DND-41 (cell line): ENCODE data around the gene LFNG.

Source experiments
- ATAC-seq: fragments of 200-7000 bp; cut with Tn5 transposase; 3 replicates; pipeline ENCODE4 v1.9.1; 2021; ENCODE audit warnings: low read depth; ENCODE audit not compliant: insufficient read depth
- DNase-seq: peaks from one replicate; pipeline ENCODE4 v3.0.0-alpha.2; 2020
- H2AFZ ChIP-seq: 2 replicates; pipeline ENCODE4 v1.6.0; 2012; ENCODE audit warnings: low read depth, low read length
- H3K27ac ChIP-seq: 2 replicates; pipeline ENCODE4 v1.5.1; 2012; ENCODE audit warnings: low read length, inconsistent platforms
- H3K27me3 ChIP-seq: fragments of 200-600 bp; sonication (generic); 2 replicates; pipeline ENCODE4 v1.6.0; 2012; ENCODE audit warnings: low read length, mild to moderate bottlenecking, inconsistent platforms; ENCODE audit not compliant: insufficient read depth, poor library complexity
- H3K36me3 ChIP-seq: 2 replicates; pipeline ENCODE4 v1.5.1; 2012; ENCODE audit warnings: low read length, inconsistent platforms; ENCODE audit not compliant: insufficient read depth
- H3K4me1 ChIP-seq: 2 replicates; pipeline ENCODE4 v1.5.1; 2012; ENCODE audit warnings: mild to moderate bottlenecking, low read length; ENCODE audit not compliant: insufficient read depth
- H3K4me2 ChIP-seq: 2 replicates; pipeline ENCODE4 v1.6.0; 2012; ENCODE audit warnings: mild to moderate bottlenecking, moderate library complexity, low read length, inconsistent platforms; ENCODE audit not compliant: insufficient read depth
- H3K4me3 ChIP-seq, 2 experiments: fragments of 200-600 bp in 1 of 2; shearing (Covaris generic) in 1 of 2; 2 replicates each; pipeline ENCODE4 v1.5.1; 2012 to 2016; ENCODE audit warnings: inconsistent platforms in 2 of 2, low read length in 2 of 2, mild to moderate bottlenecking in 2 of 2, low read depth in 1 of 2, moderate library complexity in 1 of 2
- H3K79me2 ChIP-seq: 2 replicates; pipeline ENCODE4 v1.6.0; 2012; ENCODE audit warnings: low read length, inconsistent platforms; ENCODE audit not compliant: insufficient read depth
- H3K9ac ChIP-seq: 2 replicates; pipeline ENCODE4 v1.6.0; 2012; ENCODE audit warnings: low read depth, mild to moderate bottlenecking, inconsistent platforms, low read length, moderate library complexity
- H3K9me3 ChIP-seq: 2 replicates; pipeline ENCODE4 v1.5.1; 2012; ENCODE audit warnings: low read length, moderate library complexity, mild to moderate bottlenecking, inconsistent platforms; ENCODE audit not compliant: insufficient read depth, severe bottlenecking
- H4K20me1 ChIP-seq: 2 replicates; pipeline ENCODE4 v1.6.0; 2012; ENCODE audit warnings: low read length; ENCODE audit not compliant: insufficient read depth
- CTCF ChIP-seq: IDR thresholded peaks from 2 replicates; pipeline ENCODE4 v1.5.1; 2012; ENCODE audit warnings: borderline replicate concordance, low read length, moderate library complexity, mild to moderate bottlenecking; ENCODE audit not compliant: poor library complexity, severe bottlenecking; ENCODE audit errors: extremely low read depth
- EZH2 ChIP-seq: IDR thresholded peaks from 3 replicates; pipeline ENCODE4 v1.6.1; 2012; ENCODE audit warnings: borderline replicate concordance, low read depth, mild to moderate bottlenecking, moderate library complexity, low read length, inconsistent platforms; ENCODE audit not compliant: severe bottlenecking

LFNG gene

DNA sequence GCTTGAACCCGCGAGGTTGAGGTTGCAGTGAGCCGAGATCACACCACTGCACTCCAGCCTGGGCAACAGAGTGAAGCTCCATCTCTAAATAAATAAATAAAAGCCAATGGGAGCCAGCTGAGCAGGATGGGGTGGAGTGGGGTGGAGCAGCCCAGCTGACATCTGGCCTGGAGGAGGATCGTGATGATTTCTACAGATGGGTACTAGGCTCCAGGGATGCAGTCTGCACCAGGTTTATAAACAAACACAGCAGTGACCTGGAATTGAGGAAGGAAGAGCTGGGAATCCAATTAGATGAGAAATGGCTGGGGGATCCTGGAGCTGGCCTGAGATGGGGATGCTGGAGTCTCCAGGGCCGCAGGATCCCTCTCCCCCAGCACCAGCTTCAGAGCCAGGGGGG, 36.1 kb upstream of the LFNG start:
- Histone ChIP-seq H3K4me3 (no peak overlapping the region), H3K27ac (no peak overlapping the region), H3K4me2 (no peak overlapping the region)

DNA sequence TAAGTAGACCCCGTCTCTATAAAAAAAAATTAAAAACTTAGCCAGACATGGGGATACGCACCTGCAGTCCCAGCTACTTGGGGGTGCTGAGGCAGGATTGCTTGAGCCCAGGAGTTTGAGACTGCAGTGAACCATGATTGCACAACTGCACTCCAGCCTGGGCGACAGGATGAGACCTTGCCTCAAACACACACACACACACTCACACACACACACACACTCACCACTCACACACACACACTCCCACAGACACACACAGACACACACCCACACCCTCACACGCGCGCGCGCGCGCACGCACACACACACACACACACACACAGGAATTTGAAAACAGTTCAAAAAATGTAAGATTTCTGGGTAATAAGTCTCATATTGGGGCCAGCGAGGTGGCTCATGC, 34.7 kb upstream of the LFNG start:
- Histone ChIP-seq H3K27ac (no peak overlapping the region), H4K20me1 (no peaks in the 10 kb centered on the region), H3K36me3 (no peaks in the 10 kb centered on the region), H3K9me3 (no peaks in the 10 kb centered on the region), H3K27me3 (no peaks in the 10 kb centered on the region), H3K9ac (no peak overlapping the region), H3K4me1 (no peaks in the 10 kb centered on the region), H2AFZ (no peak overlapping the region), H3K79me2 (no peaks in the 10 kb centered on the region), H3K4me3 (no peak overlapping the region), H3K4me2 (no peak overlapping the region)
- no peak for ATAC-seq
- TF ChIP-seq EZH2, result no peak
- no peak for TF ChIP-seq CTCF
- no peak for DNase-seq

More for the DNA sequence above, 36.1 kb upstream of the LFNG start:
- no peaks in the 10 kb centered on the region for H3K27me3 ChIP-seq
- no peaks in the 10 kb centered on the region for H3K9me3 ChIP-seq
- no peaks in the 10 kb centered on the region for H3K36me3 ChIP-seq
- ATAC-seq (no peak), DNase-seq (no peak)
- no peak for TF ChIP-seq EZH2
- no peak for TF ChIP-seq CTCF
- H4K20me1 ChIP-seq, result no peaks in the 10 kb centered on the region
- no peak overlapping the region for H3K9ac ChIP-seq
- no peaks in the 10 kb centered on the region for H3K79me2 ChIP-seq
- no peak overlapping the region for H2AFZ ChIP-seq
- H3K4me1 ChIP-seq, result no peaks in the 10 kb centered on the region

- Histone ChIP-seq H3K79me2 (no peaks in the 10 kb centered on the region), H3K4me2 (no peak overlapping the region), H3K36me3 (no peaks in the 10 kb centered on the region), H2AFZ (no peak overlapping the region), H3K4me3 (no peak overlapping the region), H3K27ac (no peak overlapping the region), H3K27me3 (no peaks in the 10 kb centered on the region), H3K9ac (no peak overlapping the region), H3K4me1 (no peaks in the 10 kb centered on the region), H4K20me1 (no peaks in the 10 kb centered on the region), H3K9me3 (no peaks in the 10 kb centered on the region)
- TF ChIP-seq CTCF, result no peak
- no peak for TF ChIP-seq EZH2
- DNase-seq (no peak), ATAC-seq (no peak)
Measured at GRCh38 chr7:2487586-2488271, 31.8 kb upstream of the LFNG start.

DNA sequence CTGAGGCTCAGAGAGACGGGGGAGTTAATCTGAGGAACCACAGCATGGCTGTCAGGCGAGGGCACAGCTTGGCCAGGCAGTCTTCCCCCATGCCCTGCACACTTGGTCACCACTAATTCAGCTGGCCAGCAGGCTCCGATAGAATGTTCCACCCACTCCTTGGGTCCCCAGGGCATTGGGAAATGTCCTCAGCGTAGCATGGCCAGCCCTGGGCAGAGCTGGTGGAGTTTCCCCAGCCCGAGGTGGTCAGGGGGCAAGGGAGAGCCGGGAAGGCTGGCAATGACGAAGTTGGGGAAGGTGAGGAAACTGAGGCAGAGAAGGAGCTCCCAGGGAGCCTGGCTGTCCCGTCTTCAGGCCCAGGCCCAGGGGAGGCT, 31.3 kb upstream of the LFNG start:
- no peak overlapping the region for H3K27ac ChIP-seq
- H3K36me3 ChIP-seq, result no peaks in the 10 kb centered on the region
- H3K4me1 ChIP-seq, result no peaks in the 10 kb centered on the region
- no peaks in the 10 kb centered on the region for H3K27me3 ChIP-seq
- H3K4me3 ChIP-seq, result no peak overlapping the region
- H3K9me3 ChIP-seq, result no peaks in the 10 kb centered on the region
- TF ChIP-seq EZH2 (no peak), CTCF (no peak)
- DNase-seq (no peak), ATAC-seq (no peak)
- H4K20me1 ChIP-seq, result no peaks in the 10 kb centered on the region
- H3K4me2 ChIP-seq, result no peak overlapping the region
- no peak overlapping the region for H2AFZ ChIP-seq
- H3K9ac ChIP-seq, result no peak overlapping the region
- no peaks in the 10 kb centered on the region for H3K79me2 ChIP-seq
